Measurements from ENCODE around the gene DIDO1. TPM values are rescaled to one million over a fixed set of nuclear protein-coding genes. Genes with fewer than 3 reads are reported as not detected.
"Not testable (repeated sequence)": the region's sequence is repeated elsewhere in the genome, so short reads cannot be mapped to it uniquely, and the experiment has no call there.

Gene DIDO1
- total and polyA plus RNA-seq, 2 donors (not counting 1 experiment from before 2014, with no cell fraction given) = 25.9 to 33.2 TPM

- DNase-seq (ENCODE audit: low read depth in 2 of 2) = no peak
- Histone ChIP-seq H3K36me3 (ENCODE audit: control insufficient read depth, insufficient read depth, low read length) (no peaks in the 10 kb centered on the region), H3K9me3 (ENCODE audit: control insufficient read depth, insufficient read depth, low read depth, low read length) (no peaks in the 10 kb centered on the region), H4K20me1 (ENCODE audit: control insufficient read depth, extremely low read depth, insufficient read depth, low read length) (no peaks in the 10 kb centered on the region), H3K27ac (ENCODE audit: insufficient read depth, low read length) (no peak overlapping the region), H3K4me1 (ENCODE audit: control insufficient read depth, extremely low read depth, insufficient read depth, low read length) (no peaks in the 10 kb centered on the region), H3K9ac (ENCODE audit: insufficient read depth, low read length) (no peak overlapping the region), H2AFZ (ENCODE audit: low read length) (no peak overlapping the region), H3K27me3 (ENCODE audit: control insufficient read depth, insufficient read depth, low read length) (no peaks in the 10 kb centered on the region), H3K4me3 (replicated peaks in 1 of 4; ENCODE audit: control extremely low read depth in 1 of 4, insufficient read depth in 1 of 4, low read depth in 3 of 4, low read length in 4 of 4) (no peak overlapping the region), H3K79me2 (ENCODE audit: control insufficient read depth, insufficient read depth, low read length) (no peaks in the 10 kb centered on the region), H3K4me2 (ENCODE audit: extremely low read depth, insufficient read depth, low read length) (no peak overlapping the region)
- TF ChIP-seq CTCF (conservative IDR thresholded peaks at IDR 0.05 in 1 of 2, IDR thresholded peaks at IDR 0.05 in 1 of 2; ENCODE audit: low read depth in 1 of 2, low read length in 2 of 2) (no peak), EZH2 (IDR thresholded peaks at IDR 0.05; ENCODE audit: low read length, missing control alignments) (no peak)
Observed at GRCh38 chr20:62962221-62962879, 36.0 kb upstream of the DIDO1 start.

GRCh38 chr20:62961799-62962198 is 35.5 kb upstream of the DIDO1 start:
- Histone ChIP-seq H3K4me3 (replicated peaks in 1 of 4; ENCODE audit: control extremely low read depth in 1 of 4, insufficient read depth in 1 of 4, low read depth in 3 of 4, low read length in 4 of 4) (no peak overlapping the region), H4K20me1 (ENCODE audit: control insufficient read depth, extremely low read depth, insufficient read depth, low read length) (no peaks in the 10 kb centered on the region), H3K27me3 (ENCODE audit: control insufficient read depth, insufficient read depth, low read length) (no peaks in the 10 kb centered on the region), H3K9ac (ENCODE audit: insufficient read depth, low read length) (no peak overlapping the region), H3K9me3 (ENCODE audit: control insufficient read depth, insufficient read depth, low read depth, low read length) (no peaks in the 10 kb centered on the region), H3K36me3 (ENCODE audit: control insufficient read depth, insufficient read depth, low read length) (no peaks in the 10 kb centered on the region), H3K79me2 (ENCODE audit: control insufficient read depth, insufficient read depth, low read length) (no peaks in the 10 kb centered on the region), H3K27ac (ENCODE audit: insufficient read depth, low read length) (no peak overlapping the region), H3K4me2 (ENCODE audit: extremely low read depth, insufficient read depth, low read length) (no peak overlapping the region), H3K4me1 (ENCODE audit: control insufficient read depth, extremely low read depth, insufficient read depth, low read length) (no peaks in the 10 kb centered on the region), H2AFZ (ENCODE audit: low read length) (no peak overlapping the region)
- TF ChIP-seq EZH2 (IDR thresholded peaks at IDR 0.05; ENCODE audit: low read length, missing control alignments) (no peak), CTCF (conservative IDR thresholded peaks at IDR 0.05 in 1 of 2, IDR thresholded peaks at IDR 0.05 in 1 of 2; ENCODE audit: low read depth in 1 of 2, low read length in 2 of 2) (no peak)
- DNase-seq (ENCODE audit: low read depth in 2 of 2) = no peak

GRCh38 chr20:62961310-62961783 is 35.0 kb upstream of the DIDO1 start:
- H3K79me2 ChIP-seq (ENCODE audit: control insufficient read depth, insufficient read depth, low read length) = no peaks in the 10 kb centered on the region
- no peak overlapping the region for H3K4me3 ChIP-seq (replicated peaks in 1 of 4; ENCODE audit: control extremely low read depth in 1 of 4, insufficient read depth in 1 of 4, low read depth in 3 of 4, low read length in 4 of 4)
- H3K4me1 ChIP-seq (ENCODE audit: control insufficient read depth, extremely low read depth, insufficient read depth, low read length) = no peaks in the 10 kb centered on the region
- no peaks in the 10 kb centered on the region for H3K36me3 ChIP-seq (ENCODE audit: control insufficient read depth, insufficient read depth, low read length)
- H3K27me3 ChIP-seq (ENCODE audit: control insufficient read depth, insufficient read depth, low read length) = no peaks in the 10 kb centered on the region
- H4K20me1 ChIP-seq (ENCODE audit: control insufficient read depth, extremely low read depth, insufficient read depth, low read length) = no peaks in the 10 kb centered on the region
- H3K9me3 ChIP-seq (ENCODE audit: control insufficient read depth, insufficient read depth, low read depth, low read length) = no peaks in the 10 kb centered on the region
- H2AFZ ChIP-seq (ENCODE audit: low read length) = no peak overlapping the region
- no peak overlapping the region for H3K27ac ChIP-seq (ENCODE audit: insufficient read depth, low read length)
- H3K4me2 ChIP-seq (ENCODE audit: extremely low read depth, insufficient read depth, low read length) = no peak overlapping the region
- no peak overlapping the region for H3K9ac ChIP-seq (ENCODE audit: insufficient read depth, low read length)
- DNase-seq (ENCODE audit: low read depth in 2 of 2) = no peak
- TF ChIP-seq EZH2 (IDR thresholded peaks at IDR 0.05; ENCODE audit: low read length, missing control alignments) (no peak), CTCF (conservative IDR thresholded peaks at IDR 0.05 in 1 of 2, IDR thresholded peaks at IDR 0.05 in 1 of 2; ENCODE audit: low read depth in 1 of 2, low read length in 2 of 2) (no peak)

DNA sequence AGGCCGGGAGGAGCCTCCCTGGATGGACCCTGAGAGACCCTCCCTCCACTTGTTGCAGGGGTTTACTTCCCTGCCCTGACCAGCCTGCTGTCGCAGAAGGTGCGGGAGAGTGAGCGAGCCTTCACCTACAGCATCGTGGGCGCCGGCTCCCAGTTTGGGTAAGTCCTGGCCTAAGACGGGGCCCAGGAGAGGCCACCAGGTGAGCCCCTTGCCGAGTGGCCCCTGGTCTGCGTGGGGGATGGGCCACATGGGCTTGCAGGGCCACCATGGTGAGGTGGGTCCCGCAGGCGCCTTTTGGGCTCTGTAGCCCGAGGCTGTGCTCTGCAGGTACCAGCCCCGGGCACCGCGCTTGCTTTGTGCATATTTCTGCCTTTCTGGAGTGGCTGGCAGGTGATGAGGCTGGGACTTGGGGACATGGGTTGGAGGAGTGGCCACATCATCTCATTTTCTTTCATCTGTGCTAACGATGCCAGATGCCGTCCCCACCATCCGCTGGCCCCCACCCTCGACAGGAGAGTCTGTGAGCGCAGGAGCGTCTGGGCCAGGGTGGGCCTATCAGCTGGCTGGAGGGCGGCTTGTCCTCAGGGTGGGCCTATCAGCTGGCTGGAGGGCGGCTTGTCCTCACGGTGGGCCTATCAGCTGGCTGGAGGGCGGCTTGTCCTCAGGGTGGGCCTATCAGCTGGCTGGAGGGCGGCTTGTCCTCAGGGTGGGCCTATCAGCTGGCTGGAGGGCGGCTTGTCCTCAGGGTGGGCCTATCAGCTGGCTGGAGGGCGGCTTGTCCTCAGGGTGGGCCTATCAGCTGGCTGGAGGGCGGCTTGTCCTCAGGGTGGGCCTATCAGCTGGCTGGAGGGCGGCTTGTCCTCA is 34.4 kb upstream of the DIDO1 start:
- not testable (repeated sequence) for H3K27me3 ChIP-seq (ENCODE audit: control insufficient read depth, insufficient read depth, low read length); H3K4me3 ChIP-seq (replicated peaks in 1 of 4; ENCODE audit: control extremely low read depth in 1 of 4, insufficient read depth in 1 of 4, low read depth in 3 of 4, low read length in 4 of 4); H3K36me3 ChIP-seq (ENCODE audit: control insufficient read depth, insufficient read depth, low read length); H3K4me2 ChIP-seq (ENCODE audit: extremely low read depth, insufficient read depth, low read length); H3K79me2 ChIP-seq (ENCODE audit: control insufficient read depth, insufficient read depth, low read length); H2AFZ ChIP-seq (ENCODE audit: low read length); H3K27ac ChIP-seq (ENCODE audit: insufficient read depth, low read length); H3K4me1 ChIP-seq (ENCODE audit: control insufficient read depth, extremely low read depth, insufficient read depth, low read length); H3K9ac ChIP-seq (ENCODE audit: insufficient read depth, low read length); H3K9me3 ChIP-seq (ENCODE audit: control insufficient read depth, insufficient read depth, low read depth, low read length); H4K20me1 ChIP-seq (ENCODE audit: control insufficient read depth, extremely low read depth, insufficient read depth, low read length)
- peak in 1 of 2 donors; percentile 23 for DNase-seq (ENCODE audit: low read depth in 2 of 2)
